ENCODE measurements around the gene SH3PXD2B. TPM values are rescaled to one million over a fixed set of nuclear protein-coding genes. Genes with fewer than 3 reads are reported as not detected.

Gene SH3PXD2B
- total and polyA plus RNA-seq, 2 of the 13 experiments (the other 11 are each of a cell fraction or from before 2014, with no cell fraction given), result 3.4 to 4.6 TPM

DNA sequence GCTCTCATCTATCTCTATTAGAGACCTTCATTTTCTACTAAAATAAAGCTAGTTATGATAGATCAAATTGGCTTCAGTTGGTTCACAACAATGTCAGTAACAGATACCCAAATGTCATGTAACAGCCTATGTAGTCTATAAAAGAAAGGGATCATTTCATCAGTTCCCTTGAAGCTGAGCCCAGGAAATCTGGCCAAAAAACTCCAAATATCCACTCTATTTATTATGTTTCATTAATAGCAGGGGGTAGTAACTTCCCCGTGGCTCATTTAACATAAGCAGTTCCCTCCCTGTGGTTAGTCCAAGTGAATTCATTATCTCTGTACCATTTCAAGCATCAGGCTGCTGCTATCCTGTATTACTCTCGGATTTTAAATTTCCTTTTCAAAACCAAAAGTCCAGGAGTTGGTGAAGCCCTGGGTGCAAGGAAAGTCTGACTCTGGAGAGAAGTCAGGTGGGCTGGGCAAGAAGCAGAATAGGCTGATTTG lies 66.0 kb downstream of the SH3PXD2B start (continued):
- TF ChIP-seq ZNF646 (CRISPR knock-in tag; IDR thresholded peaks at IDR 0.05), result no peak
- no peak for TF ChIP-seq NR2F1 (CRISPR knock-in tag; IDR thresholded peaks at IDR 0.05)
- TF ChIP-seq ASH2L (IDR thresholded peaks at IDR 0.05; ENCODE audit: insufficient read length, low read depth, low read length), result no peak
- TF ChIP-seq NCOA2 (CRISPR knock-in tag; IDR thresholded peaks at IDR 0.05), result no peak
- no peak for TF ChIP-seq NFIB (CRISPR knock-in tag; IDR thresholded peaks at IDR 0.05; ENCODE audit: borderline replicate concordance)
- no peak for TF ChIP-seq ZNF30 (CRISPR knock-in tag; IDR thresholded peaks at IDR 0.05)
- TF ChIP-seq ZNF619 (CRISPR knock-in tag; IDR thresholded peaks at IDR 0.05), result no peak
- TF ChIP-seq RCOR2 (CRISPR knock-in tag; IDR thresholded peaks at IDR 0.05), result no peak
